Keratinocyte (primary cell): ENCODE data around the gene XRCC1.

ENCODE experiments used
- CTCF ChIP-seq, 3 experiments: IDR thresholded peaks in 1 of 3; conservative IDR thresholded peaks in 1 of 3; optimal IDR thresholded peaks in 1 of 3; 2 replicates in 2 of 3; 3 replicates in 1 of 3; pipeline versions ENCODE3 to v1.5.1; 2011; ENCODE audit warnings: low read length in 3 of 3, mild to moderate bottlenecking in 3 of 3, moderate library complexity in 2 of 3, control low read depth in 1 of 3, inconsistent platforms in 1 of 3; ENCODE audit not compliant: insufficient read depth in 2 of 3; ENCODE audit errors: extremely low read depth in 1 of 3
- EZH2 ChIP-seq: IDR thresholded peaks from one replicate; pipeline ENCODE4 v1.6.1; 2012; ENCODE audit warnings: inconsistent platforms, mild to moderate bottlenecking, low read length, moderate library complexity

GRCh38 chr19:43569657-43570056, 5.7 kb downstream of the XRCC1 start:
- TF ChIP-seq CTCF (optimal IDR thresholded peaks at IDR 0.05 in 1 of 3, IDR thresholded peaks at IDR 0.05 in 1 of 3, conservative IDR thresholded peaks at IDR 0.05 in 1 of 3; ENCODE audit: extremely low read depth in 1 of 3, insufficient read depth in 2 of 3, low read length in 3 of 3) (no peak), EZH2 (no peak)
